Muscle of arm (tissue), 12 donors: ENCODE measurements around the gene STAT1. TPM values are rescaled to one million over a fixed set of nuclear protein-coding genes. Genes with fewer than 3 reads are reported as not detected.
A peak's percentile ranks its signal among the peaks of the same experiment; 100 is the strongest.

ENCODE experiments used
- DNase-seq: peaks from one replicate; pipeline ENCODE4 v3.0.0-alpha.2; 2013
- polyA plus RNA-seq, 12 donors: library from polyadenylated mRNA; unstranded; fragments of 120-200 nt; gene quantifications; one replicate each; pipeline ENCODE4 v1.2.1, GENCODE V29; 2013; ENCODE audit not compliant: insufficient read length in 12 of 12

Gene STAT1
- polyA plus RNA-seq, 12 donors = 30.2 to 60.0 (median 37.7) TPM; not detected in 1

- no peak for DNase-seq
Observed at GRCh38 chr2:191036363-191036762, 22.4 kb upstream of the STAT1 start.

- no peak for DNase-seq
Observed at GRCh38 chr2:191032588-191033429, 18.8 kb upstream of the STAT1 start.

GRCh38 chr2:191031256-191031655 lies 17.3 kb upstream of the STAT1 start:
- no peak for DNase-seq

GRCh38 chr2:191030521-191031154 lies 16.7 kb upstream of the STAT1 start:
- DNase-seq = no peak

- DNase-seq = no peak
Observed at GRCh38 chr2:191029280-191029950, 15.4 kb upstream of the STAT1 start.

- DNase-seq = no peak
Observed at GRCh38 chr2:191026377-191026776, 12.4 kb upstream of the STAT1 start.

- DNase-seq = no peak
Observed at GRCh38 chr2:191025135-191025534, 11.2 kb upstream of the STAT1 start.

- no peak for DNase-seq
Observed at GRCh38 chr2:191023235-191023679, 9.3 kb upstream of the STAT1 start.

- DNase-seq = peak; percentile 41
Observed at GRCh38 chr2:191020742-191021381, 6.9 kb upstream of the STAT1 start.

- DNase-seq = peak; percentile 98
Observed at GRCh38 chr2:191020221-191020741, 6.3 kb upstream of the STAT1 start.

GRCh38 chr2:191019376-191019775 lies 5.4 kb upstream of the STAT1 start:
- DNase-seq = no peak

GRCh38 chr2:191018643-191019119 lies 4.7 kb upstream of the STAT1 start:
- no peak for DNase-seq

GRCh38 chr2:191018048-191018447 lies 4.1 kb upstream of the STAT1 start:
- DNase-seq = no peak

- DNase-seq = no peak
Observed at GRCh38 chr2:191015831-191016230, 1.9 kb upstream of the STAT1 start.

- DNase-seq = no peak
Observed at GRCh38 chr2:191015239-191015638, 1.3 kb upstream of the STAT1 start.

GRCh38 chr2:191014653-191015020 lies 666 bp upstream of the STAT1 start:
- no peak for DNase-seq

- DNase-seq = no peak
Observed at GRCh38 chr2:191013682-191013931, 364 bp downstream of the STAT1 start.

- no peak for DNase-seq
Observed at GRCh38 chr2:191012845-191013681, 908 bp downstream of the STAT1 start.

- no peak for DNase-seq
Observed at GRCh38 chr2:191012346-191012745, 1.6 kb downstream of the STAT1 start.

GRCh38 chr2:191010887-191011885 lies 2.8 kb downstream of the STAT1 start:
- DNase-seq = no peak
